ENCODE results near the gene MEOX1. TPM values are rescaled to one million over a fixed set of nuclear protein-coding genes. Genes with fewer than 3 reads are reported as not detected.

MEOX1 gene
- total RNA-seq, 1 donor from 2014 or later: not detected

DNA sequence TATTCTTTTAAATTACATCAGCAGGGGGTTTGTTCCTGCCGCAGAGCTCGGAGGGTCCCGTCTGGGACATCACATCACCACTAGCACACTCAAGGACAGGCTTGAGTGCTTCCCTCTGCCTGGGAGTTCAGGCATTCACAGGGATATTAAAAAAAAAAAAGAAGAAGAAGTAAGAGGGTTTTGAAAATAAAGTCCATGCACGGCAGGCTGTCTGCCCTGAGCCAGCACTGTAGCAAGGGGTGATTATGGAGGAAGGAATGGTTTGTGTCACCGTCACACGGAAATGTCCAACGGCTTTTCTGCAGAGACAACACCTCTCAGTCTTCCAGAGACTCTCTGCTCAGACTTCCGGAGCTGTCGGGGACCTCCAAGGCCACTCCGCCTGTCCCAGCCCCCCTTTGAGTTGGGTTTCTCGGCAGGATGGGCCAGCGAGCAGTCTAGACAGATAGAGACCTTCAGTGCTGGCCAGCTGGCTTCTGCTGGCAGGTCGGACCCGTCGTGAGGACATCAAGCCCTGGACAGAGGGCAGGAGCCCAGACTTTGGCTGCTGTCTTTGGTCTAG, 33.6 kb downstream of the MEOX1 start:
- DNase-seq (ENCODE audit: low read depth) (no peak), FAIRE-seq (no peak)
- H3K4me1 Mint-ChIP-seq (ENCODE audit: low read depth, unreplicated experiment): no peaks in the 10 kb centered on the region
- no peak overlapping the region for H3K27ac Mint-ChIP-seq (ENCODE audit: unreplicated experiment)
- peaks cover 7% of the 10 kb centered on the region for H3K27me3 ChIP-seq (ENCODE audit: insufficient read depth, low read length)
- H2AFZ ChIP-seq (ENCODE audit: low read depth, low read length): no peak overlapping the region
- no peak overlapping the region for H3K27ac ChIP-seq (ENCODE audit: low read depth, low read length)
- H3K36me3 ChIP-seq (ENCODE audit: insufficient read depth, low read length): no peaks in the 10 kb centered on the region
- TF ChIP-seq, protein P1, sequence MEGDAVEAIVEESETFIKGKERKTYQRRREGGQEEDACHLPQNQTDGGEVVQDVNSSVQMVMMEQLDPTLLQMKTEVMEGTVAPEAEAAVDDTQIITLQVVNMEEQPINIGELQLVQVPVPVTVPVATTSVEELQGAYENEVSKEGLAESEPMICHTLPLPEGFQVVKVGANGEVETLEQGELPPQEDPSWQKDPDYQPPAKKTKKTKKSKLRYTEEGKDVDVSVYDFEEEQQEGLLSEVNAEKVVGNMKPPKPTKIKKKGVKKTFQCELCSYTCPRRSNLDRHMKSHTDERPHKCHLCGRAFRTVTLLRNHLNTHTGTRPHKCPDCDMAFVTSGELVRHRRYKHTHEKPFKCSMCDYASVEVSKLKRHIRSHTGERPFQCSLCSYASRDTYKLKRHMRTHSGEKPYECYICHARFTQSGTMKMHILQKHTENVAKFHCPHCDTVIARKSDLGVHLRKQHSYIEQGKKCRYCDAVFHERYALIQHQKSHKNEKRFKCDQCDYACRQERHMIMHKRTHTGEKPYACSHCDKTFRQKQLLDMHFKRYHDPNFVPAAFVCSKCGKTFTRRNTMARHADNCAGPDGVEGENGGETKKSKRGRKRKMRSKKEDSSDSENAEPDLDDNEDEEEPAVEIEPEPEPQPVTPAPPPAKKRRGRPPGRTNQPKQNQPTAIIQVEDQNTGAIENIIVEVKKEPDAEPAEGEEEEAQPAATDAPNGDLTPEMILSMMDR (IDR thresholded peaks at IDR 0.05; ENCODE audit: insufficient read depth, low read depth, low read length): no peak
- TF ChIP-seq EZH2 (IDR thresholded peaks at IDR 0.05; ENCODE audit: insufficient read depth, low read length): no peak
- no peak overlapping the region for H3K4me3 ChIP-seq (ENCODE audit: insufficient read depth, low read depth, low read length)
- H3K4me1 ChIP-seq (ENCODE audit: insufficient read depth, low read length): no peaks in the 10 kb centered on the region
- H3K36me3 Mint-ChIP-seq (ENCODE audit: low read depth, unreplicated experiment): no peaks in the 10 kb centered on the region
- no peaks in the 10 kb centered on the region for H3K9me3 ChIP-seq (ENCODE audit: insufficient read depth, low read depth, low read length)
- H3K79me2 ChIP-seq (ENCODE audit: insufficient read depth, low read length): no peaks in the 10 kb centered on the region
- peaks cover 27% of the 10 kb centered on the region for H3K27me3 Mint-ChIP-seq (ENCODE audit: low read depth, unreplicated experiment)
- no peaks in the 10 kb centered on the region for H4K20me1 ChIP-seq (ENCODE audit: insufficient read depth, low read length)
- H3K4me2 ChIP-seq (ENCODE audit: low read length): peak overlapping the region; percentile 17
- H3K4me3 Mint-ChIP-seq (ENCODE audit: unreplicated experiment): no peak overlapping the region
- H3K9ac ChIP-seq (ENCODE audit: low read length): no peak overlapping the region
- H3K9me3 Mint-ChIP-seq (ENCODE audit: unreplicated experiment): no peaks in the 10 kb centered on the region

GRCh38 chr17:43627653-43628052, 34.1 kb downstream of the MEOX1 start:
- H3K9me3 ChIP-seq (ENCODE audit: insufficient read depth, low read depth, low read length): no peaks in the 10 kb centered on the region
- no peak overlapping the region for H3K9ac ChIP-seq (ENCODE audit: low read length)
- TF ChIP-seq EZH2 (IDR thresholded peaks at IDR 0.05; ENCODE audit: insufficient read depth, low read length): no peak
- TF ChIP-seq, protein P1 (IDR thresholded peaks at IDR 0.05; ENCODE audit: insufficient read depth, low read depth, low read length): no peak
- H3K27me3 ChIP-seq (ENCODE audit: insufficient read depth, low read length): peaks cover 7% of the 10 kb centered on the region
- no peaks in the 10 kb centered on the region for H3K4me1 ChIP-seq (ENCODE audit: insufficient read depth, low read length)
- no peaks in the 10 kb centered on the region for H3K36me3 Mint-ChIP-seq (ENCODE audit: low read depth, unreplicated experiment)
- H3K79me2 ChIP-seq (ENCODE audit: insufficient read depth, low read length): no peaks in the 10 kb centered on the region
- H3K4me3 ChIP-seq (ENCODE audit: insufficient read depth, low read depth, low read length): no peak overlapping the region
- H3K4me1 Mint-ChIP-seq (ENCODE audit: low read depth, unreplicated experiment): no peaks in the 10 kb centered on the region
- FAIRE-seq (no peak), DNase-seq (ENCODE audit: low read depth) (no peak)
- no peaks in the 10 kb centered on the region for H3K9me3 Mint-ChIP-seq (ENCODE audit: unreplicated experiment)
- no peak overlapping the region for H3K27ac Mint-ChIP-seq (ENCODE audit: unreplicated experiment)
- H3K4me2 ChIP-seq (ENCODE audit: low read length): peak overlapping the region; percentile 17
- H3K27me3 Mint-ChIP-seq (ENCODE audit: low read depth, unreplicated experiment): peaks cover 24% of the 10 kb centered on the region
- H3K4me3 Mint-ChIP-seq (ENCODE audit: unreplicated experiment): no peak overlapping the region
- H2AFZ ChIP-seq (ENCODE audit: low read depth, low read length): no peak overlapping the region
- no peaks in the 10 kb centered on the region for H4K20me1 ChIP-seq (ENCODE audit: insufficient read depth, low read length)
- no peaks in the 10 kb centered on the region for H3K36me3 ChIP-seq (ENCODE audit: insufficient read depth, low read length)
- H3K27ac ChIP-seq (ENCODE audit: low read depth, low read length): no peak overlapping the region

DNA sequence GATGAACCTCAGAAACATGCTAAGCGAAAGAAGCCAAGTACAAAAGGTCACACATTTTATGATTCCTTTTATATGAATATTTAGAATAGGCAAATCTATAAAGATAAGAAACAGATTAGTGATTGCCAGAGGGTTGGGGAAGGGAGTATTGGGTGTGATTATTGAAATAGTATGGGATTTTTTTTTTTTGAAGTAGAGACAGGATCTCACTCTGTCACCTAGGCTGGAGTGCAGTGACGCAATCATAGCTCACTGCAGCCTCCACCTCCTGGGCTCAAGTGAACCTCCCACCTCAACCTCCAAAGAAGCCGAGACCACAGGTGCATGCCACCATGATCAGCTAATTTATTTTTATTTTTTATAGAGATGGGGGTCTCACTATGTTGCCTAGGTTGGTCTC, 35.7 kb downstream of the MEOX1 start:
- Histone ChIP-seq H4K20me1 (ENCODE audit: insufficient read depth, low read length) (no peaks in the 10 kb centered on the region), H3K79me2 (ENCODE audit: insufficient read depth, low read length) (no peaks in the 10 kb centered on the region), H3K4me2 (ENCODE audit: low read length) (no peak overlapping the region), H3K9me3 (ENCODE audit: insufficient read depth, low read depth, low read length) (no peaks in the 10 kb centered on the region), H3K9ac (ENCODE audit: low read length) (no peak overlapping the region), H3K36me3 (ENCODE audit: insufficient read depth, low read length) (no peaks in the 10 kb centered on the region), H3K27ac (ENCODE audit: low read depth, low read length) (no peak overlapping the region), H2AFZ (ENCODE audit: low read depth, low read length) (no peak overlapping the region), H3K4me3 (ENCODE audit: insufficient read depth, low read depth, low read length) (no peak overlapping the region), H3K4me1 (ENCODE audit: insufficient read depth, low read length) (no peaks in the 10 kb centered on the region), H3K27me3 (ENCODE audit: insufficient read depth, low read length) (peaks cover 6% of the 10 kb centered on the region)
- Mint-ChIP-seq H3K4me1 (ENCODE audit: low read depth, unreplicated experiment) (no peaks in the 10 kb centered on the region), H3K4me3 (ENCODE audit: unreplicated experiment) (no peak overlapping the region), H3K36me3 (ENCODE audit: low read depth, unreplicated experiment) (no peaks in the 10 kb centered on the region), H3K9me3 (ENCODE audit: unreplicated experiment) (no peaks in the 10 kb centered on the region), H3K27ac (ENCODE audit: unreplicated experiment) (no peak overlapping the region), H3K27me3 (ENCODE audit: low read depth, unreplicated experiment) (peaks cover 31% of the 10 kb centered on the region)
- no peak for TF ChIP-seq EZH2 (IDR thresholded peaks at IDR 0.05; ENCODE audit: insufficient read depth, low read length)
- TF ChIP-seq, protein P1 (IDR thresholded peaks at IDR 0.05; ENCODE audit: insufficient read depth, low read depth, low read length): no peak
- no peak for FAIRE-seq
- no peak for DNase-seq (ENCODE audit: low read depth)
